HG03097 (cell line): ENCODE measurements around the gene HYCC1.
"Not testable (repeated sequence)": the region's sequence is repeated elsewhere in the genome, so short reads cannot be mapped to it uniquely, and the experiment has no call there.

Experiments
- ATAC-seq: cut with Tn5 transposase; IDR thresholded peaks from one replicate; pipeline ENCODE4 v1.9.1; 2021; ENCODE audit not compliant: unreplicated experiment, low FRiP score

The HYCC1 gene

DNA sequence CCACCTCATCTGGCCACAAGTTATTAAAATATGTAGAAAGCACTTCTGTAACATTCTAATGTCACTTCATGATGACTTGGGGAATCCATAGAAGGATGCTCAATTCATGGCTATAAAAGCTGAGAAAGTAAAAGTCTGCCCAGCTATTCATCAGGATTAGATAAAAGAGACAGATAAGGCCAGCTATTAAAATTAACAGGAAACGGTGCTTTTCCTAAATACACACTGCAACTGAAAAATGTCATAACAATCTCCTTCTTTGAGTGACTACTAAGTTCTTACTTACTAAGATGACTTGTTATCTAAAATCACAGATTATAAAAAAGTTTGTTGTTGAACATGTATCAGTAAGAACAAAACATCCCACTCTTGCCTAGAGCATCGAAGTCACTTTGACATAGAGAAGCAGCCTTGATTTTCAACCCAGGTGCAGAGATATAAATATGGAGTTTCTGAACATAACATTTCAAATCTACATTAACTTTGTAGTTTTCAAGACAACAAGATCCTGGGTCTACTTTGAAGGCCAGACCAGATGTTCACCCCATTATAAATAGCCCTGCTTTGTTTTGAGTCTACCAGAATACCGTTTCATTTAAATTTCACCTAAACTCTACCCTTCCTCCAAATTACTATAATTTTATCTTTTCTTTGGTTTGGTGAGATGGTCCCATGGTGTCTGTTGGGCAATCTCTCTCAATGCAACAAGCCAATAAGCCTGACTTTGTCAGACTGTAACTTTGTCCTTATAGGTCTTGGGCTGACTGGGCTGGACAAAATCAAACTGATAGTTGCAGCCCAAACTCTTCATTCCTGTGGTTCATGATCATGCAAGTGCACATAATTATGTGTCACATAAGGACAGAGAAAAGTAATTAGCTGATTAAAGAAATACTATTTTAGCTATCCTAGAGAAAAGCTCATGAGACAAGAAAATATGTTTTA is 24.0 kb downstream of the HYCC1 start:
- ATAC-seq, result no peak

DNA sequence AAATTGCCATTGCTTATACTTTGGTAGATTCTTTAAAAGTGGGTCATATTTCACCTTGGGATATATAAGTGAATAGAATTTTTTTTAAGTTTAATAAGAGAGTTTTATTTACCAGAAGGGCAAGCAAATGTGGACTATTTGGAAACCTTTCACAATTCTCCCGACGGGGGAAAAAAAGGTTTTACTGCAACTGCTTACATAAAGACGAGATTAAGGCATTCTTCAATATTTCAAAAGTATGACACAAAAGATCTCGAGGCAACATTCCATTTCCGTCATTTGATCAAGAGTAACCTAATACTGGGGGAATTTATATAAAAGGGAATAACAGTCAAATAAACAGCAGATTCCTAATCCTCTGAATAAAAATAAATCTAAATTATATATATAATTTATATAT is 28.5 kb downstream of the HYCC1 start:
- ATAC-seq, result no peak

DNA sequence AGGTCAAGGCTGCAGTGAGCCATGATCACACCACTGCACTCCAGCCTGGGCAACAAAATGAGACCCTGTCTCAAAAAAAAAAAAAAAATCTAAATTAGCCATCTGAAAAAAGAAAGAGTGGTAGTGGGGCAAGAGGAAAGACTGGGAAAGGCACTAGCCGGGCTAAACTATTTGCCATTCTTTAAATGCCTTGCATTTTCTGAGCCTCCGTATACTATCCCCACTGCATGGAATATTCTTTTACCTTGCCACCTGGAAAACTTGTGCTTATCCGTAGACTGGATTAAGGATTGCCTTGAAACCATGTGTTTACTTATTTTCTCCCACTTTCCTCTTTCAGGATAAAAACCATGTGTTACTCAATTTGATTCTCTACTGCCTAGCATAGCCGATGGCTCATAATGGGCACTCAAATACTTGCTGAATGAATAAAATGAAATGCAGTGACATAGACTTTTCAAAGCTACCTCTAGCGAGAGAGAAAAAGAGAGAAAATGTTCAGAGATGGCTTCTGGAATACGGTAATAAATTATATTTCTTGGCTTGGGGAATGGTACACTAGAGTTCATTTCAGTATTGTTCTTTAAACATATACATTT is 30.6 kb downstream of the HYCC1 start:
- no peak for ATAC-seq

DNA sequence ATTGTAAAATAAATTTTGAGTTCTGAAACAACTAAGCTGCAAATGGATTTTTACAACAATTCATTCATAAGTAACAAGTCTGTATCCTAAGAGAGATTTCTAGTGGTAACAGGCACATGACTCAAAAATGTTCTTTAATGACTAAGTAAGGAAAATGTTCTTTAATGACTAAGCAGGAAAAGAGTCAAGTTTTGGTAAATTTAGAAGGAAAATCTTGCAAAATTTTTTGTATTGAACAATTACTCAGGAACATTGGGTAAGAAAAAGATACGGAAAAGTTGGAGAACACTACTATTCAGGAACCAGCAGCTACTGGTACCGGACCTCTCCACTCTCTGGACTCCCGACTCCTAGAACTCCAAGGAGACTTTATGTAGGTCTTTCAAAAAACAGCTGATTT is 33.5 kb downstream of the HYCC1 start:
- ATAC-seq, result no peak

DNA sequence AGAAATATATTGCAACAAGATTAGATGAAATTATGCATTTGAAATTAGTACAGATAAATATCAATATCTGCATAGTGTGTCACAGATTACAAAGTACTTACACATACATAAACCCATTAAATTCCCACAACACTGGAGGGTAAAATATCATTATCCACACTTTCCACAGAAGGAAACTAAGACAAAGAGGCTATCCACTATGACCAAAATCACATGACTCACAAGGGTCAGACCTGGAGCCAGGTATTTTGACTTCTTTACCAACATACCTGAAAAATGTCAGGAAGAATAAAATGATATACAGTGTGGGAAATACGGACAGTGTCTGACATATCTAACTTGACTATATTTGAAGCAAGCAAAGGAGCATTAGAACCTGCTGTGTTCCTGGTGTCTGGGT is 34.1 kb downstream of the HYCC1 start:
- no peak for ATAC-seq

DNA sequence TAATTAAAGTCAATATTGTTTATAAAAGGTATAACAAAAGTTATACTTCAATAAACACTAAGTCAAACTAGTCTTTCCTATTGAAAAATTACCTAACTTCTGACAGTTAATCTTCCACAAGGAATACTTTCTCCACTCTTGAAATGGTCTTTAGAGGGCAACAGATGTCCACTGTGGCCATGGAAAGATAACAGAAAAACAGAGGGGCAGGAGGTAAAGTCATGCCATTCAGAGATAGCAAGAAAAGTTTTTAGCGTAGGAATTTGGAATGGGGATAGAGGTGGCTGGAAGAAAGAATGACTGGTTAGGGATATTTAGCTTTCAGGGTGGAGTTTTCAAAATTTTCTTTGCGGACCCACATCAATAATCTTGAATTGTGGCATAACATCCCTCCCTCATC is 34.7 kb downstream of the HYCC1 start:
- no peak for ATAC-seq

DNA sequence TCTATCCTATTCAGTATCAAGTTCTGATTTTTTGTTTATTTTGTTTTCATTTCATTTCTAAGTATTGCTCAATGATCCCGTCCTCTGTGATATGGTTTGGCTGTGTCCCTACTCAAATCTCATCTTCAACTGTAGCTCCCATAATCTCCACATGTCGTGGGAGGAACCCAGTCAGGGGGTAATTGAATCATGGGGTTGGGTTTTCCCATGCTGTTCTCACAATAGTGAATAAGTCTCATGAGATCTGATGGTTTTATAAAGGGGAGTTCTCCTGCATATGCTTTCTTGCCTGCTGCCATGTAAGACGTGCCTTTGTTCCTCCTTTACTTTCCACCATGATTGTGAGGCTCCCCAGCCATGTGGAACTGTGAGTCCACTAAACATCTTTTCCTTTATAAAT is 39.3 kb downstream of the HYCC1 start:
- not testable (repeated sequence) for ATAC-seq

DNA sequence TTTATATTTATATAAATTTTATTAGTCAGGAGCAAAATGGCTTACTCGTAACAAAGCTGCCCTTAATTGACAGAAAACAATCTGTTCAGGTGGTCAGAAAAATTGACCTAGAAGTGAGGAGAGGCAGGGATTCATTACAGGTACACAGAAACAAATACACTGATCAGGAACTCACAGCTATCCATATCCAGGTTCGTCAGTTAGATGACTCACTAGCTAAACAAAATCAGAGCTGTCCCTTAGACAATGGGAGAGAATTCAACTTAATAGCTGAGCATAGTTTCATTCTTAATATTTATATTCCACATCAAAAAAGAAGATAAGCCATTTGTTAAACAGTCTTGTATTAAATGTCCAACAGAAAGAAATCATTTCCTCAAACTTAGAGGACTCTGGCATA is 41.7 kb downstream of the HYCC1 start:
- no peak for ATAC-seq

DNA sequence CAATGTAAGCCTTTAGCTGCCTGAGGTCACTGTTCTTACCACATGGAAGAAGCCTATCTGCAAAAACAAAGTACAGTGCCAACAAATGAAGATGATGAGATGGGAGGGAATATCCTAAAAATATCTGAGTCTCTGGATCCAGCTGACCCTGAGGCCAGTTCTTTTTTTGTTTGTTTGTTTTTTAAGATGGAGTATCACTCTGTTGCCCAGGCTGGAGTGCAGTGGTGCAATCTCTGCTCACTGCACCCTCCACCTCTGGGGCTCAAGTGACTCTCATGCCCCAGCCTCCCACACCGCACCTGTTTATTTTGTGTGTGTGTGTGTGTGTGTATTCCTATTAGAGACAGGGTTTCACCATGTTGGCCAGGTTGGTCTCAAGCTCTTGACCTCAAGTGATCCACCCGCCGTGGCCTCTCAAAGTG is 44.9 kb downstream of the HYCC1 start:
- no peak for ATAC-seq
